Measurements from ENCODE around the gene GSTM4.

GSTM4 gene

DNA sequence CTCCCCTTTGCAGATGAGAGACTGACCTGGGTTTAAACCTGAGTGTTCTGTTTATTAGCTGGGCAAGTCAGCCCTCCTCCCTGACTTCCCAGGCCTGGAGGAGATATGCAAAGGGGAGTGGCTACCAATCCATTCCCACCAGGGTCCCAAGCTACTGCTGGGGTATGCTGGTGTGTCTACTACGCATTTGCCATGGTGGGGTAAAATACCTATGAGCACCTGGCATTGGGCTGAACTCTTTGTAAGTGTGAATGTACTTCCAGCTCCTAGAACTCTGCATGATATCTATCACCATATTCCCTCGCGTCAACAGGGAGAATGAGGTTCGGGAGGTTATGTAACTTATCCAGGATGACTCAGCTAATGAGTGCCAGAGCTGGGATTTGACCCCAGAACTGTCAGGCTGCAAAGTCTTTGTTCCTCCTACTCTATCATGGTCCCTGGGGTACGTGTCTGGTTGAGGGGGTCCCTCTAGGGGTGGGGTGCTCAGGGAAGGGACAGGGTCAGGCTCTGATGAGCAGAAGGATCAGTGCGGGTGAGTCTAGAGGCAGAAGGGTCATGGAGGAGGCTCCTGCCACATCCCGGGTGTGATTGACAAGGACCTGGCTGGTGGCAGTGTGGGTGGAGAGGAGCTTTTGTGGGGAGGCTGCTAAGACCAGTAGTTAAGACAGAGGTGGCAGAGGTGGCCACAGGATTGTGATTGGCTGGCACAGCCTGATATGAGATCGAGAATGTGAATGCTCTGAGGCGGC, 19.5 kb upstream of the GSTM4 start:
- TF ChIP-seq, protein P1, sequence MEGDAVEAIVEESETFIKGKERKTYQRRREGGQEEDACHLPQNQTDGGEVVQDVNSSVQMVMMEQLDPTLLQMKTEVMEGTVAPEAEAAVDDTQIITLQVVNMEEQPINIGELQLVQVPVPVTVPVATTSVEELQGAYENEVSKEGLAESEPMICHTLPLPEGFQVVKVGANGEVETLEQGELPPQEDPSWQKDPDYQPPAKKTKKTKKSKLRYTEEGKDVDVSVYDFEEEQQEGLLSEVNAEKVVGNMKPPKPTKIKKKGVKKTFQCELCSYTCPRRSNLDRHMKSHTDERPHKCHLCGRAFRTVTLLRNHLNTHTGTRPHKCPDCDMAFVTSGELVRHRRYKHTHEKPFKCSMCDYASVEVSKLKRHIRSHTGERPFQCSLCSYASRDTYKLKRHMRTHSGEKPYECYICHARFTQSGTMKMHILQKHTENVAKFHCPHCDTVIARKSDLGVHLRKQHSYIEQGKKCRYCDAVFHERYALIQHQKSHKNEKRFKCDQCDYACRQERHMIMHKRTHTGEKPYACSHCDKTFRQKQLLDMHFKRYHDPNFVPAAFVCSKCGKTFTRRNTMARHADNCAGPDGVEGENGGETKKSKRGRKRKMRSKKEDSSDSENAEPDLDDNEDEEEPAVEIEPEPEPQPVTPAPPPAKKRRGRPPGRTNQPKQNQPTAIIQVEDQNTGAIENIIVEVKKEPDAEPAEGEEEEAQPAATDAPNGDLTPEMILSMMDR (IDR thresholded peaks at IDR 0.05; ENCODE audit: low read depth, low read length), result no peak
- DNase-seq (ENCODE audit: extremely low read depth, low read depth), result no peak

DNA sequence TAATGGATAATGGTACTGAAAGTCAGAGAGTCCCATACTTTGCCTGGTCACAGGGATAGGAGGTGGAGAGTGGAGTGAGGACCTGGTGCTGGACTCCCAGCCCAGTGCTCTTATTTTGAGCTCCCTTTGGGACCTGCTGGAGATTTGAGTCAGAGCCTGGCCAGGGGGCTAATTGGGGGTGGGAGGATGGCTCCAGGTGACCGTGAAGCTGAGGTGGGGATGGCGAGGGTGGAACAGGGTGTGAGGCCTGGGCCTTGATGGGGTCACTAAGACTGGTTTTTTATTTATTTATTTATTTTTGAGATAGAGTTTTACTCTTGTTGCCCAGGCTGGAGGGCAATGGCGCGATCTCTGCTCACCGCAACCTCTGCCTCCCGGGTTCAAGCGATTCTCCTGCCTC, 18.5 kb upstream of the GSTM4 start:
- TF ChIP-seq, protein P1 (IDR thresholded peaks at IDR 0.05; ENCODE audit: low read depth, low read length), result no peak
- DNase-seq (ENCODE audit: extremely low read depth, low read depth), result no peak

DNA sequence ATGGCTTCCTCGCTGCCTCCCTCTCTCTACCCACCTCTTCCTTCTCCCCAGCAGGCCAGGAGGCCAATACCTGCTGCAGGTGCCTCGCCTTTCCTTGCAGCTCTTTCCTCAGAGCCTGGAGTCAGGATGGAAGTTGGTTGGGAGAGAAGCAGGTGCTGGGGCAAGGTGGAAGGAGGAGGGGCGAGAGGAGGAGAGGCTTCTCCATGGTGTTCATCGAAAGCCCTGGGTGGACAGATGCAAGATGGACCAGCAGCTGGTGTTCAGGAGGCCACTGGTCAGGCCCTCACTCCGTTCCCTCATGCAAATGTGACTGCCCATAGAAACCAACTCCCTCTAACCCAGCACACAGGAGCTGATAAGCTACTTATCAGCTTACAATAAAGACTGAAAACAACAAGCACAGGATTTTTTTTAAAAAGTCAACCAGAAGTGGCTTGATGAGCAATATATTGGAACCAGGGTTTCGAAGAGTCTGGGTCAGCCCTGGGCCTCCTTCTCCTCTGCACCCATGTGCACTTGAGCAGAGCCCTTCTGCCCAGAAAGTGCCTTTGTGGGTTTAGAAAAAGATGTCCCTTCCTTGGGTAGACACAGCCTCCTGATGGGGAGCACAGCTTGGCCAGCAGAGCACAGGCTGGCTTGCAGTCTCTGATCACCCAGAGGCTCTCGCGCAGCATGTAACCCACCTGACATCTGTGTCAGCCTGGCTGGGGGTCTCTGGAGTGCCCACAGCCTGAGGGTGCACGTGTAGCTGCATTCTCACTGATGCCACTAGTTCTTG, 16.6 kb upstream of the GSTM4 start:
- DNase-seq (ENCODE audit: extremely low read depth, low read depth), result no peak
- TF ChIP-seq, protein P1 (IDR thresholded peaks at IDR 0.05; ENCODE audit: low read depth, low read length), result no peak

DNA sequence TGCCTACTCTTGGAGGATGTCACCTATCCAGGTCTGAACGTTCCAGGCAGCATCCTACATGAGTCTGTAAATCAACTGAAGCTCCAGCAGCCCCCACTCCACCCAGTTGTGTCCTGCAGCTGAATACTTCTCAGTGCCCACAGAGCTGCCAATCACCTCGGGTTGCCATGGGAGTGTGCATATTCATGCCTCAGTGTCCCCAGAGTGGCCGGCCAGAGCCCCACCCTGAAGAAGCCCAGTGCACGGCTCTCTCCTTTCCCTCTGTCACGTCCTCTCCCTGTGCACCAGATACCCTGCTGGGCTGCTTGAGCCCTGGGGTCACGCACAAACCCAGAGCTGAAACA, 16.1 kb upstream of the GSTM4 start:
- TF ChIP-seq, protein P1 (IDR thresholded peaks at IDR 0.05; ENCODE audit: low read depth, low read length), result no peak
- DNase-seq (ENCODE audit: extremely low read depth, low read depth), result no peak

DNA sequence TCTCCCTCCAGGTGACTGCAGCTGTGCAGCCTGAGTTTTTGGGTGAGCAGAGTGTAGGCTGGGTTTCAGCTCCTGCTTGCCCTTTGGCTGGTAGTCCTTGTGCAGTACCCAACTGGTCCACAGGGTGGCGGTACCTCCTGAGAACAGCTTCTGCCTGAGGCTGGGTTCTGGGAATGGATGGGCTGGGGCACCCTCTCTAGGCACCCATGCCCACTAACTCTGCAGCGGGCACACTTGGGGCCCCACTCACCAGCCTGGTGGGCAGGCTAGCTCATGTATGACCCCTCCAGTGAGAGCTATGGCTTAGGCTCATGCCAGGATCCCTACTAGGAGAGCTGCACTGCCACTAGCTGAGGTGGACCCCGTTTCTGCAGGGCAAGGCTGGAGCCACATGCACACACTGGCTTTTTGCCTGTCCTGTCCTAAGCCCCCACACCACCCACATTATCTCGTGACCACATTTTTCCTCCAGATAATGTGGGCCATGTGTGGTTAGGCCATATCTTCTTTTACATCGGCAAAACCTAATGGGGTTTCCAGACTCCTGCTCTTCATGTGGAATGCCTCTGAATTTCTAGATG, 15.5 kb upstream of the GSTM4 start:
- TF ChIP-seq, protein P1 (IDR thresholded peaks at IDR 0.05; ENCODE audit: low read depth, low read length), result peak; percentile 97
- DNase-seq (ENCODE audit: extremely low read depth, low read depth), result no peak

DNA sequence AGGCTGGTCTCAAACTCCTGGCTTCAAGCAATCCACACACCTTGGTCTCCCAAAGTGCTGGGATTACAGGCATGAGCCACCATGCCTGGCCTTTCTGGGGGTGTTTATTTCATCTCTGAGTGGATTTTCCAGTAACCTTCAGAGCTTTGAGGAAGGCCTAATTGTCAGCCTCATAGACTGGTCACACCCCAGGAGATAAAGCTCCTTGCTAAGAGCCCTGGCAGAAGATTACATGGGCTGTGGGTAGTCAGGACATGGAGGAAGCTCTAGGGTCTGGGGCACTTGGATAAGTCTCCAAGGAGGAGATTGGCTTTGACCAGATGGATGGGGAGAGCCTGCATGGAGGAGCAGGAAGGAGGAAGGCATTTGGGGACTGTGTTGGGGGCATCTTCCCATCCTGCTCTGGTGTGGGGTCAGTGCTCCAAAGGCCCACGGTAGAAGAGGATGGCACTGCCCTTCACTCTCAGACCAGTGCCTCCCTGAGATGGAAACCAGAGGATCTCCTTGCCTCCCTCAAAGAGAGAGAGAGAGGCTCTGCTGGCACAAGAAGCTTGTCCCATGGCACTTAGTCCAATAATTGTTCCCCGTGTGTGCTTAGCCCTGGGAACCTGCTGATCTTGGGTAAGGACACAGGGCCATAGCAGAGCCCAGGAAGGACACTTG, 14.7 kb upstream of the GSTM4 start:
- TF ChIP-seq, protein P1 (IDR thresholded peaks at IDR 0.05; ENCODE audit: low read depth, low read length), result no peak
- no peak for DNase-seq (ENCODE audit: extremely low read depth, low read depth)
